ENCODE results near the gene ARL8B.

The ARL8B gene

GRCh38 chr3:5184499-5184898 lies 62.4 kb downstream of the ARL8B start:
- TF ChIP-seq CTCF (IDR thresholded peaks at IDR 0.05; ENCODE audit: extremely low read depth, missing control alignments) = no peak
- DNase-seq (ENCODE audit: low spot score) = no peak

DNA sequence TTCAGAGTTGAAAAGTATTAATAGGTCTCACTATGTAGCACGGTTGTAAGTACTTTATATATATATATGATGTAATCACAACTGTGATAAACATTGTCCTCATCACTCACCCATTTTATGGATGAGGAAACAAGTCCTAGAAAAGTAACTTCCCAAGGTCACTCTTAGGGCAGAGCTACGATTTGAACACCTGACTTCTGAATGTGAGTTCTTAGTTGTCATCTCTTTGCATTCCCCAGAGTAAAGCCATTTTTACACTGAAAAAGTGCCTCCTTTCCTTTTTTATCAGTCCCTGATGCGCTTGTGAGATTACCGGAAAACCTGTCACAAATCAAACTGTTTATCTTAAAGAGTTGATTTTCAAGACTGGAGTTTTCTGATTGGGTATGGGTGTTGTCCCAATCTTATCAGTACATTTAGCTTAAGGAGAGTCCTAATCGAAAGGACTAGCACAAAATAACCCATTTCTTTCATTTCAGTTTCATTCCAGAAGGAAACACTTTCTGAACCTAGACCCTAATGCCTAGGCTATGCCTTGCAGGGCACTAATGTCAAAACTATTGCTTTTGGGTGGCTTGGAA lies 63.1 kb downstream of the ARL8B start:
- TF ChIP-seq CTCF (IDR thresholded peaks at IDR 0.05; ENCODE audit: extremely low read depth, missing control alignments) = no peak
- DNase-seq (ENCODE audit: low spot score) = no peak

DNA sequence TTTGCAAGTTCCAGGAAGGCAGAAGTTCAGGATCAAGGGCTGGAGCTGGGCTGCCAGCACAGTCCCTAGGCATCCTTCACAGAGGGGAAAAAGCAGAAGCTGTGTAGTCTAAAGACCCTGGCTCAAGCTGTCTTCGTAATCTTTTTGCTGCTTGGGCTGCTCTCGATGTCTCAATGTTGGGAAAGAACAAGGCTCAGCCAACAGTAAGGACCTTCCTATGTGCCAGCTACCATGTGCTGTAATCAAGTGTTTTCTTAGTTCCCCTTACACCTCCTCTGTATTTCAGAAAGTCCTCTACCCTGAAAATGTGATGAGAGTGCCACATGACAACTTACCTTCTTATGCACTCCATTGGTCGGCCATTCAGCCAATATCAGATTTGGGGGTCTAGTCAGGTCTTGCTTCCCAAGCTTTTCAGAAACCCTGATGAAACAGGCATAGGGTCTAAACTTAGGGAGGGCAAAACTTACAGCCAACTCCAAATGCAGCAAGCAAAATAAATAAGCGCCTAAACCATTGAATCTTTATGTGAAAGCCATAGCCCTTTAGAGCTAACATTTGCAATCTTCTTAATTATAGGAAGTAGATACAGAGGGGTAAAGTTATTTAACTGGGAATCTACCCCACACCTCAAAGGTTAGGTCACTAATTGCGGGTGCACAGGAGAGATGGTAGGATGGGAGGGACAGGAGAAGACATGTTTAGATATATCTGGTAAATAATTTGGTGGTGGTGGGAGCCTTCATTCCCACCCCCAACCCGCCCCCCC lies 64.2 kb downstream of the ARL8B start:
- no peak for TF ChIP-seq CTCF (IDR thresholded peaks at IDR 0.05; ENCODE audit: extremely low read depth, missing control alignments)
- peak; percentile 52 for DNase-seq (ENCODE audit: low spot score)

- no peak for DNase-seq (ENCODE audit: low spot score)
- no peak for TF ChIP-seq CTCF (IDR thresholded peaks at IDR 0.05; ENCODE audit: extremely low read depth, missing control alignments)
Observed at GRCh38 chr3:5186858-5187155, 64.7 kb downstream of the ARL8B start.

GRCh38 chr3:5187156-5187919 lies 65.2 kb downstream of the ARL8B start, which contains the start of gene EDEM1:
EDEM1 (plus strand) TSS chr3:5187707; CDS start chr3:5187806, 99 bp downstream.
- TF ChIP-seq CTCF (IDR thresholded peaks at IDR 0.05; ENCODE audit: extremely low read depth, missing control alignments) = no peak
- DNase-seq (ENCODE audit: low spot score) = peak; percentile 99

DNA sequence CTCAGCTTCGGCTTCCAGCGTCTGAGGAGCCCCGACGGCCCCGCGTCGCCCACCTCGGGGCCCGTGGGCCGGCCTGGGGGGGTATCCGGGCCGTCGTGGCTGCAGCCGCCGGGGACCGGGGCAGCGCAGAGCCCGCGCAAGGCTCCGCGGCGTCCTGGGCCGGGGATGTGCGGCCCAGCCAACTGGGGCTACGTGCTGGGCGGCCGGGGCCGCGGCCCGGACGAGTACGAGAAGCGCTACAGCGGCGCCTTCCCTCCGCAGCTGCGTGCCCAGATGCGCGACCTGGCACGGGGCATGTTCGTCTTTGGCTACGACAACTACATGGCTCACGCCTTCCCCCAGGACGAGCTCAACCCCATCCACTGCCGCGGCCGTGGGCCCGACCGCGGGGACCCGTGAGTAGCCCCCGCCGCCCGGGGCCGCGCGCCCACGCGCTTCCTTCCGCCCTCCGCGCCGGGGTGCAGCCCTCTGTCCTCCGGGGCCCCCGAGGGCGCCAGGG lies 65.9 kb downstream of the ARL8B start:
- TF ChIP-seq CTCF (IDR thresholded peaks at IDR 0.05; ENCODE audit: extremely low read depth, missing control alignments) = no peak
- peak; percentile 42 for DNase-seq (ENCODE audit: low spot score)

Data from GM20000 (cell line).